ENCODE data around the gene ITPKB.
"Not testable (repeated sequence)": the region's sequence is repeated elsewhere in the genome, so short reads cannot be mapped to it uniquely, and the experiment has no call there.

The ITPKB gene

GRCh38 chr1:226754097-226754496, 15.0 kb upstream of the ITPKB start:
- H3K36me3 ChIP-seq (replicated peaks), result no peaks in the 10 kb centered on the region
- TF ChIP-seq CTCF (IDR thresholded peaks at IDR 0.05; ENCODE audit: low read depth, low read length, missing control alignments), result no peak
- H3K27me3 ChIP-seq (replicated peaks), result no peaks in the 10 kb centered on the region
- no peak overlapping the region for H3K27ac ChIP-seq
- no peak overlapping the region for H3K4me3 ChIP-seq (ENCODE audit: low read depth, low read length)
- in situ Hi-C loops (cut with HindIII; ENCODE audit: low pct_ligation_motif_present, low sequenced_read_pairs), result no loop called here
- DNase-seq, result no peak

- no peaks in the 10 kb centered on the region for H3K36me3 ChIP-seq (replicated peaks)
- H3K27me3 ChIP-seq (replicated peaks), result no peaks in the 10 kb centered on the region
- in situ Hi-C loops (cut with HindIII; ENCODE audit: low pct_ligation_motif_present, low sequenced_read_pairs), result no loop called here
- no peak overlapping the region for H3K27ac ChIP-seq
- no peak overlapping the region for H3K4me3 ChIP-seq (ENCODE audit: low read depth, low read length)
- no peak for DNase-seq
- no peak for TF ChIP-seq CTCF (IDR thresholded peaks at IDR 0.05; ENCODE audit: low read depth, low read length, missing control alignments)
Measured at GRCh38 chr1:226751703-226752102, 12.6 kb upstream of the ITPKB start.

GRCh38 chr1:226751214-226751613, 12.1 kb upstream of the ITPKB start:
- Histone ChIP-seq H3K27ac (no peak overlapping the region), H3K27me3 (replicated peaks) (no peaks in the 10 kb centered on the region), H3K4me3 (ENCODE audit: low read depth, low read length) (no peak overlapping the region), H3K36me3 (replicated peaks) (no peaks in the 10 kb centered on the region)
- no peak for TF ChIP-seq CTCF (IDR thresholded peaks at IDR 0.05; ENCODE audit: low read depth, low read length, missing control alignments)
- in situ Hi-C loops (cut with HindIII; ENCODE audit: low pct_ligation_motif_present, low sequenced_read_pairs), result no loop called here
- DNase-seq, result no peak

GRCh38 chr1:226749467-226749866, 10.4 kb upstream of the ITPKB start:
- TF ChIP-seq CTCF (IDR thresholded peaks at IDR 0.05; ENCODE audit: low read depth, low read length, missing control alignments), result no peak
- in situ Hi-C loops (cut with HindIII; ENCODE audit: low pct_ligation_motif_present, low sequenced_read_pairs), result no loop called here
- Histone ChIP-seq H3K27me3 (replicated peaks) (no peaks in the 10 kb centered on the region), H3K36me3 (replicated peaks) (no peaks in the 10 kb centered on the region), H3K4me3 (ENCODE audit: low read depth, low read length) (no peak overlapping the region), H3K27ac (no peak overlapping the region)
- DNase-seq, result no peak

- in situ Hi-C loops (cut with HindIII; ENCODE audit: low pct_ligation_motif_present, low sequenced_read_pairs), result no loop called here
- Histone ChIP-seq H3K36me3 (replicated peaks) (no peaks in the 10 kb centered on the region), H3K4me3 (ENCODE audit: low read depth, low read length) (no peak overlapping the region), H3K27me3 (replicated peaks) (no peaks in the 10 kb centered on the region), H3K27ac (no peak overlapping the region)
- TF ChIP-seq CTCF (IDR thresholded peaks at IDR 0.05; ENCODE audit: low read depth, low read length, missing control alignments), result no peak
- no peak for DNase-seq
Measured at GRCh38 chr1:226748306-226748705, 9.2 kb upstream of the ITPKB start.

GRCh38 chr1:226747519-226748263, 8.6 kb upstream of the ITPKB start:
- H3K27ac ChIP-seq; DNase-seq; H3K36me3 ChIP-seq (replicated peaks); H3K4me3 ChIP-seq (ENCODE audit: low read depth, low read length); H3K27me3 ChIP-seq (replicated peaks); in situ Hi-C loops (cut with HindIII; ENCODE audit: low pct_ligation_motif_present, low sequenced_read_pairs): not testable (repeated sequence)

Measured in brain microvascular endothelial cell (primary cell).